ENCODE data around the gene DENND4B. TPM values are rescaled to one million over a fixed set of nuclear protein-coding genes. Genes with fewer than 3 reads are reported as not detected.

The DENND4B gene
- total and polyA plus RNA-seq, 2 of the 4 experiments (the other 2 are of a cell fraction): 1.8 to 25.2 TPM

GRCh38 chr1:153880962-153881361 lies 65.6 kb downstream of the DENND4B start:
- no peak overlapping the region for H2BK15ac ChIP-seq (ENCODE audit: low read depth, low read length)
- peak overlapping the region; percentile 7; the same call in 1 of the 2 replicates for H4K91ac ChIP-seq (ENCODE audit: insufficient read depth, low read depth, low read length)
- in situ Hi-C loops (cut with MboI; ENCODE audit: low sequenced_read_pairs): no loop called here
- H2BK20ac ChIP-seq (ENCODE audit: low read depth, low read length): no peak overlapping the region
- DNase-seq: peak; percentile 98
- H2BK5ac ChIP-seq (ENCODE audit: low read depth, low read length, poor library complexity, severe bottlenecking): peak overlapping the region; percentile 72
- H3K56ac ChIP-seq (ENCODE audit: extremely low read depth, insufficient read depth, low read length): peak overlapping the region; percentile 60; the same call in 1 of the 2 replicates
- peak overlapping the region; percentile 80; the same call in 1 of the 2 replicates for H3K9ac ChIP-seq (ENCODE audit: low read depth, low read length)
- WGBS, 2 experiments (ENCODE audit: extremely low coverage in 2 of 2, insufficient read length in 1 of 2): 0% methylated on average over 1 of the region's 5 CpGs; no CpG with 5 or more reads in 1 of the 2 experiments
- no TSS peak for BruUV-seq (replicated peaks)
- ChIA-PET CTCF (interaction anchor here (0.6 kb wide), 1 partner anchor 66 kb away, joined by 4 read pairs; no protein-coding TSS in a partner anchor), POLR2A (ENCODE audit: unreplicated experiment) (interaction anchor here (0.6 kb wide), 1 partner anchor 153 kb away, joined by 6 read pairs; the partner anchor contains the start of gene INTS3)
- peak overlapping the region; percentile 50 to 67; a peak in 2 of 4 replicates for H4K8ac ChIP-seq (ENCODE audit: low read depth in 2 of 2, low read length in 2 of 2)
- peak; percentile 97 for ATAC-seq (ENCODE audit: low read depth)
- H2BK120ac ChIP-seq (ENCODE audit: low read depth, low read length): no peak overlapping the region
- H2AK9ac ChIP-seq (replicated peaks; ENCODE audit: low read depth, low read length, poor library complexity): peak overlapping the region; percentile 22
- peak; percentile 84 for TF ChIP-seq MAZ (IDR thresholded peaks at IDR 0.05; ENCODE audit: borderline replicate concordance, low read depth, low read length)
- 0 out of 2 replicates have a peak, but pooled peaks have one; percentile 21 for TF ChIP-seq CEBPB (IDR thresholded peaks at IDR 0.05; ENCODE audit: low read depth, low read length)
- TF ChIP-seq ELK1 (IDR thresholded peaks at IDR 0.05; ENCODE audit: borderline replicate concordance, low read depth, low read length): no peak
- TF ChIP-seq MXI1 (IDR thresholded peaks at IDR 0.05; ENCODE audit: borderline replicate concordance, low read depth, low read length): peak; percentile 53; the same call in 1 of the 2 replicates
- TF ChIP-seq RAD21 (IDR thresholded peaks at IDR 0.05; ENCODE audit: low read length): no peak
- no peak for TF ChIP-seq CTCF (conservative IDR thresholded peaks at IDR 0.05; ENCODE audit: low read depth, low read length)
- peak; percentile 49; the same call in 1 of the 2 replicates for TF ChIP-seq BHLHE40 (IDR thresholded peaks at IDR 0.05; ENCODE audit: low read depth, low read length)
- TF ChIP-seq NFE2L2 (IDR thresholded peaks at IDR 0.05; ENCODE audit: low read depth, low read length): no peak
- TF ChIP-seq USF2 (IDR thresholded peaks at IDR 0.05; ENCODE audit: low read depth, low read length): peak; percentile 70
- no peaks in the 10 kb centered on the region for H3K9me3 ChIP-seq (ENCODE audit: control insufficient read depth, insufficient read depth, low read length)
- H3K36me3 ChIP-seq (ENCODE audit: control insufficient read depth, insufficient read depth, low read length): no peaks in the 10 kb centered on the region; the same call in 1 of the 2 replicates
- H4K20me1 ChIP-seq (ENCODE audit: insufficient read depth, low read length): peaks cover 14% of the 10 kb centered on the region; the same call in 1 of the 2 replicates
- H3K4me2 ChIP-seq (ENCODE audit: low read depth, low read length): peak overlapping the region; percentile 96
- no peak overlapping the region for H3K18ac ChIP-seq (ENCODE audit: low read depth, low read length)
- peaks cover 6% of the 10 kb centered on the region for H3K4me1 ChIP-seq (ENCODE audit: control insufficient read depth, insufficient read depth, low read length)
- no peak overlapping the region; the same call in 1 of the 2 replicates for H4K5ac ChIP-seq (ENCODE audit: low read depth, low read length)
- peak overlapping the region; percentile 30; the same call in 1 of the 2 replicates for H3K23ac ChIP-seq (ENCODE audit: low read depth, low read length)
- H2AK5ac ChIP-seq (ENCODE audit: low read depth, low read length): 0 out of 2 replicates have a peak overlapping the region, but pooled peaks have one; percentile 21
- H3K14ac ChIP-seq (replicated peaks; ENCODE audit: low read depth, low read length): no peak overlapping the region; the same call in 1 of the 2 replicates
- intact Hi-C loops (cut with micrococcal nuclease): loop anchor here (5.0 kb wide), 1 partner anchor 41 kb away; the partner anchor contains the start of gene GATAD2B
- dilution Hi-C loops (cut with HindIII; ENCODE audit: low sequenced_read_pairs, unreplicated experiment): no loop called here
- peak overlapping the region; percentile 28; the same call in 1 of the 2 replicates for H3K4ac ChIP-seq (ENCODE audit: low read depth, low read length)
- peaks cover 12 to 60% of the 10 kb centered on the region in 2 experiments for H3K79me1 ChIP-seq (ENCODE audit: low read depth in 1 of 2, low read length in 2 of 2)
- H2AFZ ChIP-seq (replicated peaks; ENCODE audit: low read length, poor library complexity): peak overlapping the region; percentile 74
- peak overlapping the region; percentile 46; the same call in 1 of the 2 replicates for H3K4me3 ChIP-seq (ENCODE audit: insufficient read depth, low read depth, low read length)
- H3K9me1 ChIP-seq (ENCODE audit: insufficient read depth, low read length): no peaks in the 10 kb centered on the region; the same call in 1 of the 2 replicates
- no peaks in the 10 kb centered on the region for H3K27me3 ChIP-seq (ENCODE audit: control insufficient read depth, insufficient read depth, low read length)
- H3K27ac ChIP-seq (ENCODE audit: insufficient read depth, low read length): no peak overlapping the region; the same call in 1 of the 2 replicates
